ENCODE data around the gene NUP160.

The NUP160 gene

GRCh38 chr11:47788181-47788580 lies 60.0 kb downstream of the NUP160 start:
- DNase-seq (ENCODE audit: low read depth in 1 of 2, low spot score in 1 of 2): no peak
- Histone ChIP-seq H3K27ac (replicated peaks) (no peak overlapping the region), H3K27me3 (ENCODE audit: insufficient read depth, poor library complexity, severe bottlenecking) (no peaks in the 10 kb centered on the region), H3K4me3 (replicated peaks; ENCODE audit: insufficient read depth, low read length) (no peak overlapping the region)
- TF ChIP-seq SPI1 (IDR thresholded peaks at IDR 0.05; ENCODE audit: borderline replicate concordance, low read depth) (no peak), GABPA (IDR thresholded peaks at IDR 0.05; ENCODE audit: low read depth) (no peak), CTCF (IDR thresholded peaks at IDR 0.05; ENCODE audit: insufficient read depth, low read length) (no peak), REST (IDR thresholded peaks at IDR 0.05; ENCODE audit: insufficient replicate concordance, low read depth) (no peak), POLR2AphosphoS5 (IDR thresholded peaks at IDR 0.05; ENCODE audit: low read depth) (no peak)

- no peak overlapping the region for H3K27ac ChIP-seq (replicated peaks)
- no peak for TF ChIP-seq GABPA (IDR thresholded peaks at IDR 0.05; ENCODE audit: low read depth)
- no peak for TF ChIP-seq SPI1 (IDR thresholded peaks at IDR 0.05; ENCODE audit: borderline replicate concordance, low read depth)
- TF ChIP-seq POLR2AphosphoS5 (IDR thresholded peaks at IDR 0.05; ENCODE audit: low read depth): no peak
- TF ChIP-seq CTCF (IDR thresholded peaks at IDR 0.05; ENCODE audit: insufficient read depth, low read length): no peak
- no peak for TF ChIP-seq REST (IDR thresholded peaks at IDR 0.05; ENCODE audit: insufficient replicate concordance, low read depth)
- no peak overlapping the region for H3K4me3 ChIP-seq (replicated peaks; ENCODE audit: insufficient read depth, low read length)
- DNase-seq (ENCODE audit: low read depth in 1 of 2, low spot score in 1 of 2): no peak
- no peaks in the 10 kb centered on the region for H3K27me3 ChIP-seq (ENCODE audit: insufficient read depth, poor library complexity, severe bottlenecking)
Measured at GRCh38 chr11:47786373-47786772, 61.8 kb downstream of the NUP160 start.

GRCh38 chr11:47784785-47785381 lies 63.3 kb downstream of the NUP160 start:
- H3K27ac ChIP-seq (replicated peaks): no peak overlapping the region
- TF ChIP-seq GABPA (IDR thresholded peaks at IDR 0.05; ENCODE audit: low read depth): no peak
- no peak for TF ChIP-seq REST (IDR thresholded peaks at IDR 0.05; ENCODE audit: insufficient replicate concordance, low read depth)
- TF ChIP-seq POLR2AphosphoS5 (IDR thresholded peaks at IDR 0.05; ENCODE audit: low read depth): no peak
- TF ChIP-seq SPI1 (IDR thresholded peaks at IDR 0.05; ENCODE audit: borderline replicate concordance, low read depth): no peak
- no peak for TF ChIP-seq CTCF (IDR thresholded peaks at IDR 0.05; ENCODE audit: insufficient read depth, low read length)
- DNase-seq (ENCODE audit: low read depth in 1 of 2, low spot score in 1 of 2): no peak
- no peaks in the 10 kb centered on the region for H3K27me3 ChIP-seq (ENCODE audit: insufficient read depth, poor library complexity, severe bottlenecking)
- H3K4me3 ChIP-seq (replicated peaks; ENCODE audit: insufficient read depth, low read length): no peak overlapping the region

All from HL-60 (cell line).